ENCODE data around the gene MMP7.

Gene MMP7

DNA sequence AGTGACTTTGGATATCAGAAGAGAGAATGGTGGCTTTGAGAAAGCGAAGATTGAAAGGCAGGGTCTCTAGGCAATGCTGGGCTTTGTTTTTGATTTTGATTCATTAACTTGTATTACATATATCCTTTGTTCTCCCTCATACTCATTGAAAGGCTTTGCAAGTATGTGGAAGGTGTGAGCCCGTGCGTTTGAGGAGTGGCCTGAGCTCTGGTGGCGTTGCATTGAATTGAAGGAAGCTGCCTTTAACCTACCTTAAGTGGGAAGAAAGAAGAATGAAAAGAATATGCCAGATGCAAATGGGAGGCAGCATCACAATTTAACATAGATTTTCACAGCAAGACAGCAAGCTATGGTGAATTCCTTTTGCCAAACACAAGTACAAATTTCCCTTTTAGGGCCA is 6.7 kb downstream of the MMP7 start:
- TF ChIP-seq, protein P1, sequence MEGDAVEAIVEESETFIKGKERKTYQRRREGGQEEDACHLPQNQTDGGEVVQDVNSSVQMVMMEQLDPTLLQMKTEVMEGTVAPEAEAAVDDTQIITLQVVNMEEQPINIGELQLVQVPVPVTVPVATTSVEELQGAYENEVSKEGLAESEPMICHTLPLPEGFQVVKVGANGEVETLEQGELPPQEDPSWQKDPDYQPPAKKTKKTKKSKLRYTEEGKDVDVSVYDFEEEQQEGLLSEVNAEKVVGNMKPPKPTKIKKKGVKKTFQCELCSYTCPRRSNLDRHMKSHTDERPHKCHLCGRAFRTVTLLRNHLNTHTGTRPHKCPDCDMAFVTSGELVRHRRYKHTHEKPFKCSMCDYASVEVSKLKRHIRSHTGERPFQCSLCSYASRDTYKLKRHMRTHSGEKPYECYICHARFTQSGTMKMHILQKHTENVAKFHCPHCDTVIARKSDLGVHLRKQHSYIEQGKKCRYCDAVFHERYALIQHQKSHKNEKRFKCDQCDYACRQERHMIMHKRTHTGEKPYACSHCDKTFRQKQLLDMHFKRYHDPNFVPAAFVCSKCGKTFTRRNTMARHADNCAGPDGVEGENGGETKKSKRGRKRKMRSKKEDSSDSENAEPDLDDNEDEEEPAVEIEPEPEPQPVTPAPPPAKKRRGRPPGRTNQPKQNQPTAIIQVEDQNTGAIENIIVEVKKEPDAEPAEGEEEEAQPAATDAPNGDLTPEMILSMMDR (IDR thresholded peaks at IDR 0.05; ENCODE audit: low read depth, low read length): no peak
- DNase-seq (ENCODE audit: extremely low read depth, low read depth): no peak

DNA sequence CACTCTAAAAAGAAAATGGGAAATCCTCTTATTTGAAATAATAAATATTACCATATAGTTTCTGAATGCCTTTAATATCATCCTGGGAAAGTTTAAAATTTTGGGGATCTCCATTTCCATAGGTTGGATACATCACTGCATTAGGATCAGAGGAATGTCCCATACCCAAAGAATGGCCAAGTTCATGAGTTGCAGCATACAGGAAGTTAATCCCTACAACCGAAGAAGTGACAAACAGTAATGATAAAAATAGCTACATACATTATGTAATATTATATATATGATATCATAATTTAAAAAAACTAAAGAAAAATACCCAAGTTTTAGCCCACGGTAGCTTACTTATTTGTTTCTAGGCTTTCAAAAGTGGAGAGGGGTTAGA is 7.4 kb downstream of the MMP7 start:
- TF ChIP-seq, protein P1 (IDR thresholded peaks at IDR 0.05; ENCODE audit: low read depth, low read length): no peak
- DNase-seq (ENCODE audit: extremely low read depth, low read depth): no peak

DNA sequence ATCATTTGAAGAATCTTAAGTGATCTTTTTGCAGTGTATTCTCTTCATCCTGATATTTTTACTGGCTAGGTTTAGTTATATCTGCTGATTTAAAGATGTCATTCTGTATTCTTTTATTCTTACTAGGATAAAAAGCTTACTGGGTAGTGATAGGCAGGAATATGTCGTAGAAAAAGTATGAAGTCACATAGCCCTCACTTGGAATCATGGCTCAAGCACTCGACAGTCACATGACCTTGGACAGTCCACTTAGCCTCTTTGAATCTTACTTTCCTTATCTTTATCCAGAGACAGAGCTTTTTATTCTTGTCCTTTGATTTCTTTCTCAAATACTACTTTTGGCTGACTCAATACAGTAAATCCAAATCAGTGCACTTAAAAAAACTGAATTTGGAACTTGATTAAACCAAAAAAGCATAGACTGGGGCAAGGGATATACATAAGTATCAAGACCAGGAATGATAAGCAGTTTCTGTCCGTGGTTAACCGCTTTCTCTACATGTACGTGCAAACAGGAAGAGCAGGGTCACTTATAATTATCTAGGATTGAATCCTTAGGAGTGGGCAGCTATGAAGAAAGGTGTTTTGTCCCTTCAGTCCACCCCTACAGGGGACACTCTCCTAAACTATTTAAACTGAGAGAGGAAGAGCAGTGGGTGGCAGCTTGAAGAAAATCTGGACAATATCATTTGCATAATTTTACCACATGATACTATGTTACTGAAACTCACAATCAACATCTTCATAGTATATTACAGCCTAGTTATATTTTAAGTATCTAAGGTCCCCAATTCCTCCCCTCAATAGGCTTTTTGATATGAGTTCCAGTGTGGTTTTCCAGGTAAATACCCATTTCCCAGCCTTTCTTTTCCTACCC is 8.0 kb downstream of the MMP7 start:
- TF ChIP-seq, protein P1 (IDR thresholded peaks at IDR 0.05; ENCODE audit: low read depth, low read length): no peak
- DNase-seq (ENCODE audit: extremely low read depth, low read depth): no peak

DNA sequence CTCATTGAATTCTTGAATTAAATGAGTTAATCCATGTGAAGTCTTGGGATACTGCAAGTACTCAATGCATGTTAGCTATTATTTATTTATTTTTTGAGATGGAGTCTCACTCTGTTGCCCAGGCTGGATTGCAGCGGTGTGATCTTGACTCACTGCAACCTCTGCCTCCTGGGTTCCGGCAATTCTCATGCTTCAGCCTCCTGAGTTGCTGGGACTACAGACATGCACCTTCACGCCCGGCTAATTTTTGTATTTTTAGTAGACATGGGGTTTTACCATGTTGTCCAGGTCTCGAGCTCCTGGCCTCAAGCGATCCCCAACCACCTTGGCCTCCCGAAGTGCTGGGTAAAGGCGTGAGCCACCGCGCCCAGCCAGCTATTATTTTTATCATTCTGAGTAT is 9.4 kb downstream of the MMP7 start:
- no peak for DNase-seq (ENCODE audit: extremely low read depth, low read depth)
- TF ChIP-seq, protein P1 (IDR thresholded peaks at IDR 0.05; ENCODE audit: low read depth, low read length): no peak

DNA sequence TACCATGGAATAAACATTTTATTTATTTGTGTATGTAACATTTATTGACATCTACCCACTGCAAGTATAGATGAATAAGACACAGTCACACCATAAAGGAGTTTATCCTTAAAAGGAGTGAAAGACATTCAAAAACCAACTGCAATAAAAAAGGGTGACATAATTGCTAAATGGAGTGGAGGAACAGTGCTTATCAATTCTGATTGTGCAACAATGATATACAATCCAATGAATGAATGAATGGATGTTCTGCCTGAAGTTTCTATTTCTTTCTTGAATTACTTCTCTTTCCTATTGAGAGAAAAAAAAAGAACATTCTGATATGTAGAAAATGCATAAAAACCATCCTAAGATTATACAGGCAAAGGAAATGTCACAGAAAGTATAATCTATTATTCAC is 10.0 kb downstream of the MMP7 start:
- TF ChIP-seq, protein P1 (IDR thresholded peaks at IDR 0.05; ENCODE audit: low read depth, low read length): no peak
- no peak for DNase-seq (ENCODE audit: extremely low read depth, low read depth)

DNA sequence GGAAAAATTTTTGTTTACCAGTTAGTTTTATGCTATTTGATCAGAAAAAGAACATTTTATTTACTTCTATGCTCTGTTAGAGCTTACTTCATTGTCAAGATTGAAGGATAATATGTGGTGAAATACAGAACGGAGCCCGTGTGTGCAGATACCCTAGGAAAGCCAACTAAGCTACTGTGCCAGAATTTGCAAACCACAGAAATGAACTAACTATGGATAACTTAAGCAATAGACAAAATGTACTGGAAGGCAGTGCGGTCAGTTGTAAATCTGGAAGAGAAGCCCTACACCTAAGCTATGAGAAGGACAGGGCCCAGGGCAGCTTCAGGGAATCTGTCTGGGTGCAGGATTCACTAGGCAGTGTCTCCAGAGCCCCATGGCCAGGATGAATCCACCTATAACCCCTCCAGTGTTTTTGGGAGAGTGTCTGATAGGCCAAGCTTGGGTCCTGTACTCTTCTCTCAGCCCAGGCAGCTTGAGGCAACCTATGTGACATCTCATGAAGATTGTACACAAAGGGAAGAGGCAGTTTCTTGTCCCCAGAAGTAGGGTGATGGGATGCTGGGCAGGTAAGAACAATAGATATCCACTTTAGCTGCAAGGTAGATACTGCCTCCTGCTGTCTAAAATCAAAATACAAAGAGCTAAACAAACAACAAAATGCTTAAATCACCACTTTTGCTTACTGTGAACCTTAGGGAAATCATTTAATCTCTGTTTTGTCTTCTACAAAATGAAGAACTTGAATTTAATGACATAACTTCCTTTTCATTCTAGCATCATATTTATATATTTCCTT is 12.1 kb downstream of the MMP7 start:
- DNase-seq (ENCODE audit: extremely low read depth, low read depth): no peak
- TF ChIP-seq, protein P1 (IDR thresholded peaks at IDR 0.05; ENCODE audit: low read depth, low read length): no peak; the same call in none of the 2 replicates

DNA sequence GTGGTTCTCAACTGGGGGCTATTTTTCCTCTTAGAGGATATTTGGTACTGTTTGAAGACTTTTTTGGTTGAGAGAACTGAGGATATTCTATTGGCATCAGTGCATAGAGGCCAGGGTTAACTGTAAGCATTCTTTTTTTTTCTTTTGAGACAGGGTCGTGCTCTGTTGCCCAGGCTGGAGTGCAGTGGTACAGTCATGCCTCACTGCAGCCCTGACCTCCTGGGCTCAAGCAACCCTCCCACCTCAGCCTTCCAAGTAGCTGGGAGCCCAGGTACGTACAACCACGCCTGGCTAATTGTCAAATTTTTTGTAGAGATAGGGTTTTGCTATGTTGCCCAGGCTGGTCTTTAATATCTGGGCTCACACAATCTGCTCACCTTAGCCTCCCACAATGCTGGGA is 12.9 kb downstream of the MMP7 start:
- DNase-seq (ENCODE audit: extremely low read depth, low read depth): no peak
- TF ChIP-seq, protein P1 (IDR thresholded peaks at IDR 0.05; ENCODE audit: low read depth, low read length): no peak

Data from AG09319 (cell line).